Esophagus muscularis mucosa (tissue), 3 donors: ENCODE results near the gene CYP2F1.

ENCODE experiments used
- CTCF ChIP-seq, 3 experiments: fragments of 200-600 bp in 2 of 3; fragments of 450-650 bp in 1 of 3; sonication (generic) in 2 of 3; IDR thresholded peaks; one replicate each; pipeline ENCODE4 v1.5.1; 2017 to 2019; ENCODE audit warnings: antibody characterized with exemption in 3 of 3, mild to moderate bottlenecking in 2 of 3, moderate library complexity in 1 of 3
- POLR2AphosphoS5 ChIP-seq, 2 donors: sonication (generic); formaldehyde crosslinking; IDR thresholded peaks; one replicate each; pipeline ENCODE4 v1.6.1; 2017; ENCODE audit warnings: antibody characterized with exemption in 2 of 2

- TF ChIP-seq POLR2AphosphoS5 (IDR thresholded peaks at IDR 0.05) (no peak), CTCF (IDR thresholded peaks at IDR 0.05) (no peak)
These were observed 2.9 kb upstream of the CYP2F1 start for GRCh38 chr19:41111296-41111695.
